ENCODE results near the gene GNAT2. TPM values are rescaled to one million over a fixed set of nuclear protein-coding genes. Genes with fewer than 3 reads are reported as not detected.

The GNAT2 gene
- total and polyA plus RNA-seq, 8 donors, result 0.21 TPM; not detected in 7

DNA sequence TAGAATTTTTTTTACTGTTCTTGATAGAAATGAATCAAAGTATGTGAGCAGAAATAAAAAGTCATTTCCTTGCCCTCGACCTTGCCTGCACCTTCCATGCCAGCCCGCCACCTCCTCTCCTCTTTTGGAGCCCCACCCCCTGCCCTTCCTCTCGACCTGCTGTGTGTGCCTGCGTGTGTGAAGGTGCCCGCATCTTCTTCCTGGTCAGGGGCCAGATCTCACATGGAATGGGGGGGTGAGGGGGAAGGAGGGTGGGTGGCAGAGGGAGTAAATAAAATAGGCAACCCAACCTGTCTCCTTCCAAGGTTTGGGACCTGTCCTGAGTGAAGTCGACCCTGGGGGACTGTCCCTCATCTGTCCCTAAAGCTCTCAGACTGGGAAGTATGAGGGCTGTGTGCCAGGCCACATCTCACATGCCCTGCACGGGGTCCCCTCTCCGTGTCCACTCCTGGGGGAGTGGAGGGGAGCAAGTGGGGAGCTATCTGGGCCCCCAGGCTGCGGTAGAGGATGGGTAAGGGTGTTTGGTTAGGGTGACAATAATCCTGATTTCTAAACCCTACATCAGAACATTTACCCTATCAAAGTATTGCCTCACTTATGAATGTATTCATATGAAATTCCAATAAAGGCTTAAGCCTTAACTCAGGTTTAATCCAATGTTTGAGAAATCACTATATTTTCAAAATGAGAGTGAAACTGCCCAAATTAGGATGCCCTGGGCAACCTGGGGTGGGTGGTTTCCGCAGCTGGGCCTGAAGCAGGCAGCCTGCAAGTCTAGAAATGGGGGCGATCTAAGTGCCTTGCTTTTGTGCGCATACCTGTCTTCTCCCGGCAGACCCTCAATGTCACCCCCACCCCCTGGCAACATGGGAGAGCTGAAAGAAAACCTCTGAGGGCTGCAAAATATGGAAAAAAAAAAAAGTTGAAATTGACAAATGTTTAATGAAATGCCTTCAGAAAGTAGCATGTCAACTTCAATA lies 15.6 kb upstream of the GNAT2 start:
- Histone ChIP-seq H3K27me3 (no peaks in the 10 kb centered on the region), H3K4me1 (peaks cover 7 to 8% of the 10 kb centered on the region in 2 donors), H3K4me3 (no peak overlapping the region), H3K36me3 (peaks cover 0 to 26% of the 10 kb centered on the region in 2 donors), H3K9me3 (no peaks in the 10 kb centered on the region), H3K27ac (no peak overlapping the region)
- DNase-seq, result no peak
- intact Hi-C loops (cut with DNase I), result no loop called here
- no peak for ATAC-seq
- TF ChIP-seq, protein P1, sequence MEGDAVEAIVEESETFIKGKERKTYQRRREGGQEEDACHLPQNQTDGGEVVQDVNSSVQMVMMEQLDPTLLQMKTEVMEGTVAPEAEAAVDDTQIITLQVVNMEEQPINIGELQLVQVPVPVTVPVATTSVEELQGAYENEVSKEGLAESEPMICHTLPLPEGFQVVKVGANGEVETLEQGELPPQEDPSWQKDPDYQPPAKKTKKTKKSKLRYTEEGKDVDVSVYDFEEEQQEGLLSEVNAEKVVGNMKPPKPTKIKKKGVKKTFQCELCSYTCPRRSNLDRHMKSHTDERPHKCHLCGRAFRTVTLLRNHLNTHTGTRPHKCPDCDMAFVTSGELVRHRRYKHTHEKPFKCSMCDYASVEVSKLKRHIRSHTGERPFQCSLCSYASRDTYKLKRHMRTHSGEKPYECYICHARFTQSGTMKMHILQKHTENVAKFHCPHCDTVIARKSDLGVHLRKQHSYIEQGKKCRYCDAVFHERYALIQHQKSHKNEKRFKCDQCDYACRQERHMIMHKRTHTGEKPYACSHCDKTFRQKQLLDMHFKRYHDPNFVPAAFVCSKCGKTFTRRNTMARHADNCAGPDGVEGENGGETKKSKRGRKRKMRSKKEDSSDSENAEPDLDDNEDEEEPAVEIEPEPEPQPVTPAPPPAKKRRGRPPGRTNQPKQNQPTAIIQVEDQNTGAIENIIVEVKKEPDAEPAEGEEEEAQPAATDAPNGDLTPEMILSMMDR (IDR thresholded peaks at IDR 0.05), result no peak

DNA sequence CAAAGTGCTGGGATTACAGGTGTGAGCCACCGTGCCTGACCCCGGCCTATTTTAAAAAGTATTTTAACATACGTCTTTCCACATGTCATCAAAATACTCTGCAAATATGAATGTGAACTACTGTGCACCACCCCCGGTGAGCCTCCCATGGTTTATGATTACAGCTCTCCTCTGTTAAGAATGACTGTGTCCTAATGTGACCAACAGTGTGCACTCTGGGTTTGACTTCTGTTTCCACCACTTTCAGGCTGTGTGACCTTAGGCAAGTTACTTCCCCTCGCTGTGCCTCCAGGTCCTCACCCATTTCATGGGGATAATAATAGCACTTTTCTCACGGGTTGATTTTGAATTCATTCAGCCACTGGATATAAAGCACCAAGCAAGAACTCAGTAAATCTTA lies 14.9 kb upstream of the GNAT2 start:
- DNase-seq, result no peak
- Histone ChIP-seq H3K4me3 (no peak overlapping the region), H3K36me3 (peaks cover 0 to 34% of the 10 kb centered on the region in 2 donors), H3K4me1 (peaks cover 7 to 8% of the 10 kb centered on the region in 2 donors), H3K27me3 (no peaks in the 10 kb centered on the region), H3K27ac (no peak overlapping the region), H3K9me3 (no peaks in the 10 kb centered on the region)
- no peak for ATAC-seq
- TF ChIP-seq, protein P1 (IDR thresholded peaks at IDR 0.05), result no peak
- intact Hi-C loops (cut with DNase I), result no loop called here

DNA sequence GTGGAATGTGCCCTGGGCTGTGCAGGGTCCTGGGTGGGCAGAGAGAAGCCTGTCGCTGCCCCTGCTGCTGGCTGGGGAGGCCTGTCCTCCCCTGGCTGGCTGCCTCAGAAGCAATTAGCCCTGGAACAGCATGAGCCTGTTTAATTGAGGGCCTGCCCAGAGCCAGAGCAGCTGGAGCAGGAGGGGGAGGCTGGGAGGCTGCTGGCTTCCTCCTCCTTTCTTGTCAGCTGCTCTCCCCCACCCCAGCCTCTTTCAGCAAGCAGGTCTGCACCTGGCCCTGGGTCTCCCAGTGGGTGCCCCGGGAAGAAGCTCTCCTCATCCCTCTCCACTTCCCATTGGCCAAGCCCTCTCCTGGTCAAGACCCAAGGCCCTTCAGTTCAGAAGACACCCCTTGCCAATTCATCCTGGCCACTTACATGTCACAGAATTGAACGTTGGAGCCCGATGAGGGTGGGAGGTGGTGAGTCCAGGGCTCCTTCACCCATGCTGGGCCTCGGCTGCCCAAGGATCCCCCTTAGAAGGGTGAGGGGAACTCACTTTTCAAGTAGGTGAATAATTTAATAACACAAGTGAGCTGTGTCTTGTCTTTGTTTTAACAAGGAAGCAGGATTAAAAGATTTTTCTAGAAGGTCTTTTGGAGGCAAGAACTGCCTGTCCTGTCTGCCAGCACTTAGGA lies 13.4 kb upstream of the GNAT2 start:
- Histone ChIP-seq H3K4me1 (peaks cover 7 to 8% of the 10 kb centered on the region in 2 donors), H3K27me3 (no peaks in the 10 kb centered on the region), H3K27ac (no peak overlapping the region), H3K9me3 (no peaks in the 10 kb centered on the region), H3K4me3 (no peak overlapping the region), H3K36me3 (peaks cover 0 to 49% of the 10 kb centered on the region in 2 donors)
- peak in 2 of 4 donors; percentile 58 to 63 for DNase-seq
- intact Hi-C loops (cut with DNase I), result no loop called here
- TF ChIP-seq, protein P1 (IDR thresholded peaks at IDR 0.05), result no peak
- no peak for ATAC-seq

DNA sequence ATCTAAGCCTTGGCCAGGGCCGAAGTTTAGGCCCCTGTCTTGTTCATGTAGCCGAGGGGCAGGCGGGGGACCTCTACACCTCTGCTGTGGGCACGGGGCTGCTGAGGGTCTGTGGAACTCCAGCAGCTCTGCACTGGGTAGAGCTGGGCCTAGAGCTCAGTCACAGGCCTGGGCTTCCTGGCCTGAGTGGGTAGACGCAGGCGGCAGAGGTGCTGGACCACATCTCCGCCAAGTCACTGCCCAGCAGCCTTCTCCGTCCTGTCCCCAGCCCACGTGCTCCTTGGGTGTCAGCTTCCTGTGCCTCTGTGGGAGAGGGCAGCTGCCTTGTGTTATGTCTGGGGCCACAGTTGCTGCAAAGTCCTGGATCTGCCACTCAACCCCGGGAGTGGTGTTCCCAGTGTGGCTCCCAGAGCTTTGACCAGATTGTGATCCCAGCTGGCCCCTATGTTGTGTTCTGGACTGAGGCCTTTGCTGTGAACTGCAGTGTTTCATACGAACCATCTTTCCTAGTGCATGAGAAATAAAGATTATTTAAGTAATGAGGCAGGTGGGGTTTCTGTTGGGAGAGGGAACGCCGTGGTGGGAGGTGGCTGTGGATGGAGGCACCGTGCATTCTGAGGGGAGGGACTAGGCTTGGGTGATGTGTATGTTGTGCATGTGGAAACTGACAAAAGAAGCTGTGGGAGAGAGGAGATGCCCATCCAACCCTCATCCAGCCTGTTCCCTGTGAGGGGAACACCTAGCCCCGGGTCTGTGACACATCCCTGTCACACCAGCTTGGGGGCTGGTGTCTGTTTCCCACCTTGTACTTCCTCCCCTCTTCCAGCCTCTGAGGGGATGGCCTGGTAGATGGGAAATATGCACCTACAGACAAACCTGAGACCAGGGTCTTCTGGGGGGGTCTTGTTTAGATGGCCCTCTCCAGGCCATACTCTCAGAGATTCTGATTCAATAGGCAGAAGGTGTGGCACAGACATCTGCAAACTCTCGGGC lies 12.4 kb upstream of the GNAT2 start:
- intact Hi-C loops (cut with DNase I), result no loop called here
- ATAC-seq (no peak), DNase-seq (no peak)
- no peaks in the 10 kb centered on the region for H3K9me3 ChIP-seq
- H3K36me3 ChIP-seq, result peaks cover 0 to 59% of the 10 kb centered on the region in 2 donors
- H3K27me3 ChIP-seq, result no peaks in the 10 kb centered on the region
- no peak overlapping the region for H3K4me3 ChIP-seq
- peaks cover 7 to 8% of the 10 kb centered on the region in 2 donors for H3K4me1 ChIP-seq
- H3K27ac ChIP-seq, result no peak overlapping the region
- TF ChIP-seq, protein P1 (IDR thresholded peaks at IDR 0.05), result no peak

Data from left lung (tissue), 10 donors.